Stimulated activated CD8-positive, alpha-beta memory T cell treated with anti-CD3 and anti-CD28 coated beads, Interleukin-15, amount 100 ng/mL, for 24 hours (primary cell): ENCODE data around the gene SETBP1.

Source experiments
- DNase-seq: peaks from one replicate; pipeline ENCODE4 v3.0.0-alpha.2; 2020; ENCODE audit warnings: low read depth

The SETBP1 gene

GRCh38 chr18:44731530-44732237, 51.0 kb downstream of the SETBP1 start:
- no peak for DNase-seq

GRCh38 chr18:44732238-44732563, 51.5 kb downstream of the SETBP1 start:
- DNase-seq, result no peak

DNA sequence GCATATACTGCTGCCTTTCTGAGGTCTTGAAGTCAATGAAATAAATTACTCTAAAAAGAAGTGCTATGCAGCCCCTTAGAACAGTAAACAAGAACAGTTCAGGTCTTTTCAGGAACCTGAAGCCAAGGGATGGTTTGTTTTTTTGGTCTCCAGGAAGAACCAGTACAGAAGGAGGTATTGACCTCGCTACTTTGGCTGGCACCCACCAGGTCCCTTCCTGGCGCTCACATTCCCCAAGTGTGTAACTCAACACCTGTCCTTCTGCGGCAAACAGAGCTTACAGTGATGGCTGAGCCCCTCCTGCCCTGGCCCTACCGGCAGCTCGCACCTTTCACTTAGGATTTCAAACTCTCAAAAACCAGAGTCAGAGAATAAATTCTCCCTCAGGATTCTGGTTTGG, 51.9 kb downstream of the SETBP1 start:
- DNase-seq, result no peak

GRCh38 chr18:44733069-44733753, 52.5 kb downstream of the SETBP1 start:
- no peak for DNase-seq

GRCh38 chr18:44733754-44734465, 53.2 kb downstream of the SETBP1 start:
- no peak for DNase-seq

- DNase-seq, result no peak
Measured at GRCh38 chr18:44735096-44735495, 54.4 kb downstream of the SETBP1 start.

GRCh38 chr18:44736664-44737380, 56.1 kb downstream of the SETBP1 start:
- no peak for DNase-seq

- DNase-seq, result no peak
Measured at GRCh38 chr18:44737623-44738022, 56.9 kb downstream of the SETBP1 start.

DNA sequence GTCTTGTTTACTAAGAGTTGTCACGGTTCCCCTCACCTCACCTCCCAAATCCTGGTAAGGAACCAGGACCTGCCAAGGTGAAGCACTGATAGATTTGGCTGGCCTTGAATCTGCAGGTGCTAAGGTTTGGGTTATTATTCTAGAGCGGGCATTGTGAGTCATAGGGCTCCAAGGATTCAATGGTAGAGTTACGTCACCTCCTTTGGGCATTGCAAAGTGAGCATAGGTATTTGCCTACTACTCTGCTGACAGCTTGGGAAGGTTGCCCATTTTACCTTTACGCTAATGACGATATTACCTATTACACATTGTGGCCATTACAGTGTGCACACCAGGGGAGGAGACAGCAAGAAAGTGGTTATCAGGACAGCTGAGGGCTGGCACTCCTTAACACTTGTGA, 59.3 kb downstream of the SETBP1 start:
- DNase-seq, result no peak

DNA sequence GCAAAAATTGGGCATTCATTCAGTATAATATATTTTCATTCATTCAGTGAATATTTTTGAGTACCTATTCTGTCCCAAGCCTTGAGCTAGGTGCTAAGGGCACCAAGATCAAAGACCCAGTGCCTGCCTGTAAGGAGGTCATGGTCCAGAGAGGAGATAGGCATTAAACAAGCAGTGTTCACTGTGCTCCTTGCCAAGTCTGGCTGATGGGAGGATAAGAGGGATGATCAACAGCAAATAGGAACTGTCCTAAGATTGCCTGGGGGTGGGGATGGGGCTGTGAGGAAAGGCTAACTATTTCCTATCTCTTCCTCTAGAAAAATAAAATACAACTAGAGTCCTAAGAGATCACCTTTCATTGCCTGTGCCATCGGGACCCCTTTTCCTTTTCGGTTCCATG, 60.4 kb downstream of the SETBP1 start:
- no peak for DNase-seq

DNA sequence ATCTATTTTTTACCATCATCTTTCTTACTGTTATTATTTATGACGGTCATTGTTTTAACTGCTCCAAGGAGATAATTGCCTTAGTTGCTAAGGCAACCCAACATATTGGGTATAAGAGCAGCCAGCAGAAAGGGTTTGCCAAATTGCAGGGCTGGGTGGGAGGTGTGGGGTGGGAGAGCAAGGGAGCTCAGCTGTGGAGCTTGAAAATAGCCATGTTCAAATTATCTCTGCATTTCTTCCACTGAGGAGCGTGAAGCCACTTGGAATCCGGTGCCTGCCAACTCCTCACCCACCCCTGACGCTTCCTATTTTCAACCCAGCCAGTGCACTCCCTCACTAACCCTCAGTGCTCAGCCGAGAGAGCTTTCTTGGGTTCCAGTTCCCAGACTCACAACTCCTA, 60.8 kb downstream of the SETBP1 start:
- DNase-seq, result no peak

DNA sequence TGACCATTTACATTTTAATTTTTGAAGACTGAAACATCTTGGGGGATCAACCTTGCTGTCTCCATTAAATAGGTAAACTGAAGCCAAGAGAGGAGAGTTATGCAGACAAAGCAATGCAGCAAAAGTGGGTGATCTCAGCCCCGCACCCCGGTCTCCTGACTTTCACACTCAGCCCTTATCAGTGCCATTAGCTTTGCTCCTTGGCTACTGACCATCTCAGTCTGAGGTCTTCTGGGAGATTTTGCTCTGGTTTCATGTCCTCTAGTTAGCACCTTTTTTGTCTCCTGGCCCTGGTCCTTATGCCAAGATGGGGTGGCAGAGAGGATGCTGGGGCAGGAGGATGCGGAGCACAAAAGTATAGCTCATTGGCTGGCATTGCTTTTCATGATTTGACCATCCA, 61.4 kb downstream of the SETBP1 start:
- no peak for DNase-seq

DNA sequence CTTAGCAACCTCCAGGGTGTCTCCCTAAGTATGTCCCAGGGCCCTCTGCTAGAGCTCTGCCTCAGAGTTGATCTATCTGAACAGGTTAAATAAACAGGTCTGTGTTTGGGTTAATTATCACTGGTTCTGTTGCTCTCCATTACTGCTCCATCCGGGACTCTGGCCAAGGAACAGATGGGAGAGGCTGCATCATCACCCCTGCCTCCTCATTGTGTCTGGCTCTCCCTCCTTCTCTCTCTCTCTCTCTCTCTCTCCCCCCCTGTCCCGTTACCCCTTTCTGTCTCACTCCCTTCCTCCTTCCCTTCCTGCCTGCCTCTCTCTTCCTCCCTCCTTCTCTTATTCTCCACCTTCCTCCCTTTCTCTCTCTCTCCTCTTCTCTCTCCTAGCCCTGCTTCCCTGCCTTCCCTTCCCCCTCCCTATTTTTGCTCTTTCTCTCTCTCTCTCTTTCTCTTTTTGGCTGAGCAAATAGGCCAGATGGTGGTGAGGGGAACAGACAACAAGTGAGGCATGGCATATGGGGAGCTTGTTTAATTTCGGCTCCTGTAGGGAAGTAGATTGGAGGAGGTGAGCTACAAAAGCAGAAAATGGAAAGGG, 62.1 kb downstream of the SETBP1 start:
- no peak for DNase-seq

GRCh38 chr18:44743631-44744030, 62.9 kb downstream of the SETBP1 start:
- no peak for DNase-seq

DNA sequence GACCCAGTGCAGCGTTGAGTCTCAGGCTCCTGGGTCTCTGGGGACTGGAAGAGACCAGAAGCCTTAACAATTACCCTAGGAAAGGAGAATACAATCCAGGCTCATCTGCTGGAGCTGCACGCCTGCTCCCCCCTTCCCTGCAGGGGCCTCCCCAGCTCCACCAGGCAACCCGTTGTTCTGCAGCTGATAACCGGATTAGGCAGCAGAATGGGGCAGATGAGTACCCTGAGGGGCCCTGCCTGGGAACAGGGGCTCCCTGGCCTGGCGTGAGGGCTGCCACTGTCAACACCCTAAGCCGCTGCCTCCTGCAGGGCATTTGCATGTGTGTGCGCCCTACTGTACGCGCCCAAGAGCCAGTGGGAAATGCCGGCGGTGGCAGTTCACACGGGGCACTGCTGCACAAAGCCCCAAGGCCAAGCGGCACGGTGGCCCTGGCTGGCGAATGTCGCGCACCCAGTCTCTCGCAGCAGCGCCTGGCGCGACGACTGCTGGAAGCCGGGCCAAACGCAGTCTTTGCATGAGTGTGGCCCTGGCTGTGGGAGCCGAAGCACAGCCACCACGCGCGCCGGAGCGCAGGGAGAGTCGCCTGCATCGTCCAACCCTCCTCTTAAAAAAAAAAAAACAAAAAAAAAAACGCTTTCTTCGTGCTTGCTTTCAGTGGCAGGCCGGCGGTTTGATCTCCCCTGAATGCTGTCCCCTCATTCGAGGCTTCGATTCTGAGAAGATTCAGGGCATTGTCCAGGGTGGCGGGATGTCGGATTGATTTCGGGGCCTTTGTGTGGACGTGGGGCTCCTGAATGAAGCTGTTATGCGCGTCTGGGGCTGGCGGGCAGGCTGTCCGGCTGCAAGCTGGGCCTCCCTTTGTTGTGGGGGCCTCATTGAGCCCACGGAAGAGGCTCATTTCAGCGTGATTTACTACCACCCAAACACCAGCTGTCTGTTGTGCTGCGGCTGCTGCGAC, 63.8 kb downstream of the SETBP1 start:
- no peak for DNase-seq

DNA sequence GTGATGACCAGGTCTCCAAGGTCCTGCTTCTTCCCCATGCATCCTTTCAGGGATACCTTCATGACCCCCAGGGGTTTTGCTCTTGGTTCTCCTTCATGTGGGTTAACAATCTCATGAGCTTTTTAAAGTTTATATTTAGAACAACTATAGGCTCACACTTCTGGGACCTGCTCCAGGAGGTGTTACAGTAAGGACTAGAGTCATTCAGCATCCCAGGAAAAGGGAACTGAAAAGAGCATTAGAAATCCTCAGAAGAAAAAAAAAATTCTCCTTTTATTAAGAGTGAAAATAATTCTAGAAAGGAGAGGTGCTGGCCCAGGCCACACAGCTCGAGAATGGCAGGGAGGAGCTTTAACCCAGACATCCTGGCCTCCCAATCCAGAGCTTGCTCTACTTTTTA, 66.5 kb downstream of the SETBP1 start:
- DNase-seq, result no peak

DNA sequence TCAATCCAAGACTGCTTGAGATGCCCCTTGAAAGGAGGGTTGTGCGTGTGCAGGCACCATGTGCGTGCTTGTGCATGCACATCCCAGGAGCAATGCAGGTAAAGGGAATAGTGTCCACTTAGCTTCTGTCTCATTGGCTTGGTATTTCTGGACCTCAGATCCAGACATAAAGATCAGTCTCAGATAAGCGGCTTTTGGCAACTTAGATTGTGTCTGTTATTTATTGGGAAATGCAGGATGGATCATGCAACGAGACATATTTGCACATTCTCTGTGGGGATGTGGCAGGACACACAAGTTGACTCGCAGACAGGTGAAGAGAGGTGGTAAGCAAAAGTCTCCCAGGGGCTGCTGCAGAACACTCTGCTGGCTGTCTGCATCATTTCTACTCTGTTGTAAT, 67.9 kb downstream of the SETBP1 start:
- no peak for DNase-seq

DNA sequence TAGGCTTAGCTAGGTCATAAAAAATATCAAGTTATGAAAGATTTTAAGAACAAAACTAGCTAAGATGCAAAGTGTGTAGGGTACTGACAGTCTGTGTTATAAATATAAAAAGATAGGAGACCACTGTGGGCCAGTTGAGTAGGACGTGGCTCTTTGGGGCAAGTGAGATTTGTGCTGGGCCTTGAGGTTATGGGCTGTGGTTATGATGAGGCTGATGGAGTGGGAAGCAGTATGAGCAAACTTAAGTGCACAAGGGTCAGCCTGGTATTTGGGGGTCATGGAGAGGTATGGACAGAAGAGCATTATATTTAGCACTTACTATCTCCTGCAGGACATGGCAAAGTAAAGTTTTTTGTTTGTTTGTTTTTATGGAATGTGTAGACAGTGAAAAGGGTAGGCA, 70.1 kb downstream of the SETBP1 start:
- DNase-seq, result no peak

DNA sequence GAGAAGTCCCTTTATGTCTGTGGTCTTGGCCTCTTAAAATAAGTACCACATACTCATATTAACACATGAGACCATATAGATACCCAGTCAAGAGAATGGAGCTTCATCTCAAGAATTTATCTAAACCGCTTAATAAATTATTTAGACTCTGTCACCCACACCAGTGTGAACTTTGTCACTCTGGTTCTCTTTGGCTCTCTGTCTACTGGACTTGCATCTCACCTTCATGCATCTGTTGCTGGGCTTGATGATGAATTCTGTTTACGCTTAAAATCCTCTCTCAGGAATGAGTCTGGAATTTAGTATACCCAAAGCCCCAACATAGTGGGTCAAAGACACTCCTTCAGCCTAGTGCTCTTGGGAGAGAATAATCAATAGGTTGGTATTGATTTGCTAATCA, 73.9 kb downstream of the SETBP1 start:
- DNase-seq, result no peak

DNA sequence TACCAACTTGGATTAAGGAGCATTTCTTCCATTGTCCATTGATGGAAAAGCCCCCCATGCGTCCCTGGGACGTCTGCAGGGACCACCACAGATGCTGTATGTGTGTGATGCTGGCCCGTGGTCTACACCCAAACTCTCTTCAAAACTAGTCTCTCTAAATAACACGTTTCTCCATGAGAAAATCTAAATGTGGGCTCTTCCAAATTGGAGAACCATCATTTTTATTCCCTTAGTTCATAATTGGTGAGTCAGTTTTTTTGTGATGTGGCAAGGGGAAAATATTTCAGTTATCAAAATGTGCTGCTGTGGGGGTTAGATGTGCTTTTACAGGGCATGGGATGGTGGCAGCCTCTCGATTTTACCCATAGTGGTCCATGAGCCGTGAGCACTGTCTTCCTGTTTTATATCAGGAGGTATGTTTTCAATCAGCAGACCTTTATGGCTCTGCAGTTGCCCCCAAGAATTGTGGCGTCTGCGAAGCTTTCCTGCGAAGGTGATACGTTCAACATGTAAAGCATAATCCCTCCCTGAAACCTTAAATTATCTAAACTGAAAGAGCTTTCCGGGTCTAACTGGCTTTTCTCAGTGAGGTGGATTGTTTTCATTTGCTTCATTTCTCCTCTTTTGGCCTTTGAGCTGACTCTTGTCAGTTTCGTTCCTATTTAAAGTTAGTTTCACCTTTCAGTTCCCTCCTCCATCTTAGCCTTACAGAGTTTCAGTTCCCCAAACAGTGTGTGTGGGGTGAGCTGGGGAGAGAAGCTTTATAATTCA, 78.4 kb downstream of the SETBP1 start:
- no peak for DNase-seq
